OCI-LY7 (cell line): ENCODE measurements around the gene INTS3.

Source experiments
- EZH2phosphoT487 ChIP-seq: fragments of 200-600 bp; sonication (generic); IDR thresholded peaks from 2 replicates; pipeline ENCODE4 v1.6.1; 2018; ENCODE audit warnings: low read depth, borderline replicate concordance, mild to moderate bottlenecking, mixed run types, antibody characterized with exemption, low read length, moderate library complexity, mixed read lengths
- TF ChIP-seq, protein P1 (sequence below): fragments of 200-600 bp; sonication (generic); conservative IDR thresholded peaks from 2 replicates; pipeline ENCODE4 v1.5.1; 2014; ENCODE audit warnings: mild to moderate bottlenecking, antibody characterized with exemption, low read length, moderate library complexity, mixed read lengths

GRCh38 chr1:153752072-153752471, 24.2 kb downstream of the INTS3 start:
- TF ChIP-seq, protein P1, sequence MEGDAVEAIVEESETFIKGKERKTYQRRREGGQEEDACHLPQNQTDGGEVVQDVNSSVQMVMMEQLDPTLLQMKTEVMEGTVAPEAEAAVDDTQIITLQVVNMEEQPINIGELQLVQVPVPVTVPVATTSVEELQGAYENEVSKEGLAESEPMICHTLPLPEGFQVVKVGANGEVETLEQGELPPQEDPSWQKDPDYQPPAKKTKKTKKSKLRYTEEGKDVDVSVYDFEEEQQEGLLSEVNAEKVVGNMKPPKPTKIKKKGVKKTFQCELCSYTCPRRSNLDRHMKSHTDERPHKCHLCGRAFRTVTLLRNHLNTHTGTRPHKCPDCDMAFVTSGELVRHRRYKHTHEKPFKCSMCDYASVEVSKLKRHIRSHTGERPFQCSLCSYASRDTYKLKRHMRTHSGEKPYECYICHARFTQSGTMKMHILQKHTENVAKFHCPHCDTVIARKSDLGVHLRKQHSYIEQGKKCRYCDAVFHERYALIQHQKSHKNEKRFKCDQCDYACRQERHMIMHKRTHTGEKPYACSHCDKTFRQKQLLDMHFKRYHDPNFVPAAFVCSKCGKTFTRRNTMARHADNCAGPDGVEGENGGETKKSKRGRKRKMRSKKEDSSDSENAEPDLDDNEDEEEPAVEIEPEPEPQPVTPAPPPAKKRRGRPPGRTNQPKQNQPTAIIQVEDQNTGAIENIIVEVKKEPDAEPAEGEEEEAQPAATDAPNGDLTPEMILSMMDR: no peak
- TF ChIP-seq EZH2phosphoT487: no peak
